Gastroesophageal sphincter (tissue), 4 donors: Measurements from ENCODE around the gene UPF2. TPM values are rescaled to one million over a fixed set of nuclear protein-coding genes. Genes with fewer than 3 reads are reported as not detected.

ENCODE experiments used
- ATAC-seq: fragments of 150-250 bp; one replicate; pipeline ENCODE4 v1.9.1; 2016; ENCODE audit warnings: mild to moderate bottlenecking, moderate library complexity
- H3K27ac ChIP-seq, 4 donors: fragments of 200-600 bp; sonication (generic) in 3 of 4; 1 replicate in 3 of 4; 2 replicates in 1 of 4; pipeline ENCODE4 v1.5.1; 2016 to 2019
- H3K27me3 ChIP-seq: fragments of 200-600 bp; sonication (generic); one replicate; pipeline ENCODE4 v1.5.1; 2019
- H3K36me3 ChIP-seq, 2 donors: fragments of 200-600 bp; sonication (generic); one replicate each; pipeline ENCODE4 v1.5.1; 2019; ENCODE audit warnings: control low read depth in 1 of 2
- H3K4me1 ChIP-seq, 3 donors: fragments of 200-600 bp; sonication (generic); 1 replicate in 2 of 3; 2 replicates in 1 of 3; pipeline ENCODE4 v1.5.1; 2016 to 2019; ENCODE audit warnings: control low read depth in 2 of 3
- H3K4me3 ChIP-seq, 2 donors: fragments of 200-600 bp; sonication (generic); one replicate each; pipeline ENCODE4 v1.5.1; 2019; ENCODE audit warnings: mild to moderate bottlenecking in 1 of 2, moderate library complexity in 1 of 2
- H3K9me3 ChIP-seq, 3 donors: fragments of 200-600 bp; sonication (generic); one replicate each; pipeline ENCODE4 v1.5.1; 2017 to 2019; ENCODE audit warnings: control low read depth in 2 of 3
- EP300 ChIP-seq: sonication (generic); formaldehyde crosslinking; IDR thresholded peaks from one replicate; pipeline ENCODE4 v1.6.1; 2017; ENCODE audit warnings: antibody characterized with exemption, mild to moderate bottlenecking
- POLR2A ChIP-seq, 2 donors: fragments of 450-650 bp; IDR thresholded peaks; one replicate each; pipeline ENCODE4 v1.6.1; 2017; ENCODE audit warnings: antibody characterized with exemption in 2 of 2, mild to moderate bottlenecking in 2 of 2, moderate library complexity in 1 of 2
- POLR2AphosphoS5 ChIP-seq: sonication (generic); formaldehyde crosslinking; IDR thresholded peaks from one replicate; pipeline ENCODE4 v1.6.1; 2017; ENCODE audit warnings: antibody characterized with exemption
- WGBS, 2 donors: methylation state at CpG; one replicate each; pipeline ENCODE4 v1.1.5; 2018; ENCODE audit warnings: low coverage in 1 of 2; 5-methylcytosine and 5-hydroxymethylcytosine counted together
- total RNA-seq, 4 donors: library from RNA; depleted of rRNA; stranded (reverse); fragments of >200 nt; gene quantifications; one replicate each; pipeline ENCODE4 v1.1.0, GENCODE V29; 2016
- TF ChIP-seq, protein P1 (sequence below), 4 experiments: fragments of 200-600 bp in 2 of 4; fragments of 450-650 bp in 2 of 4; sonication (generic) in 1 of 4; IDR thresholded peaks; one replicate each; pipeline ENCODE4 v1.5.1; 2017 to 2019; ENCODE audit warnings: antibody characterized with exemption in 4 of 4, mild to moderate bottlenecking in 2 of 4, moderate library complexity in 2 of 4

Gene UPF2
- total RNA-seq, 4 donors from 2014 or later, result 23.8 to 40.9 (median 35.0) TPM

DNA sequence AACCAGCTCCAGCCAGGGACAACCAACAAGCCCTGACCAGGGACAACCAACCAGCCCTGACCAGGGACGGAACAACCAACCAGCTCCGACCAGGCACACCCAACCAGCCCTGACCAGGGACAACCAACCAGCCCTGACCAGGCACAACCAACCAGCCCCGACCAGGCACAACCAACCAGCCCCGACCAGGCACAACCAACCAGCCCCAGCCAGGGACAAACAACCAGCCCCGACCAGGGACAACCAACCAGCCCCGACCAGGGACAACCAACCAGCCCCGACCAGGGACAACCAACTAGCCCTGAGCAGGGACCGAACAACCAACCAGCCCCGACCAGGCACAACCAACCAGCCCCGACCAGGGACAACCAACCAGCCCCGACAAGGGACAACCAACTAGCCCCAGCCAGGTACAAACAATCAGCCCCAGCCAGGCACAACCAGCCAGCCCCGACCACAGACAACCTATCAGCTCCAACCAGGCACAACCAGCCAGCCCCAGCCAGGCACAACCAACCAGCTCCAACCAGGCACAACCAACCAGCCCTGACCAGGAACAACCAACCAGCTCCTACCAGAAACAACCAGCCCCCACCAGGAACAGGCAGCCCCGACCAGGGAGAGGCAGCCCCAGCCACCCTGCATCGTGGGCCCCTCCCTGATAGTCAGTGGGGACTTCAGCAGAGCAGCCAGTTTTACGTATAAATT lies 163.1 kb downstream of the UPF2 start:
- H3K27ac ChIP-seq, result no peak overlapping the region
- H3K36me3 ChIP-seq, result no peaks in the 10 kb centered on the region
- no peak overlapping the region for H3K4me3 ChIP-seq
- no peaks in the 10 kb centered on the region for H3K27me3 ChIP-seq
- no peaks in the 10 kb centered on the region for H3K9me3 ChIP-seq
- TF ChIP-seq, protein P1, sequence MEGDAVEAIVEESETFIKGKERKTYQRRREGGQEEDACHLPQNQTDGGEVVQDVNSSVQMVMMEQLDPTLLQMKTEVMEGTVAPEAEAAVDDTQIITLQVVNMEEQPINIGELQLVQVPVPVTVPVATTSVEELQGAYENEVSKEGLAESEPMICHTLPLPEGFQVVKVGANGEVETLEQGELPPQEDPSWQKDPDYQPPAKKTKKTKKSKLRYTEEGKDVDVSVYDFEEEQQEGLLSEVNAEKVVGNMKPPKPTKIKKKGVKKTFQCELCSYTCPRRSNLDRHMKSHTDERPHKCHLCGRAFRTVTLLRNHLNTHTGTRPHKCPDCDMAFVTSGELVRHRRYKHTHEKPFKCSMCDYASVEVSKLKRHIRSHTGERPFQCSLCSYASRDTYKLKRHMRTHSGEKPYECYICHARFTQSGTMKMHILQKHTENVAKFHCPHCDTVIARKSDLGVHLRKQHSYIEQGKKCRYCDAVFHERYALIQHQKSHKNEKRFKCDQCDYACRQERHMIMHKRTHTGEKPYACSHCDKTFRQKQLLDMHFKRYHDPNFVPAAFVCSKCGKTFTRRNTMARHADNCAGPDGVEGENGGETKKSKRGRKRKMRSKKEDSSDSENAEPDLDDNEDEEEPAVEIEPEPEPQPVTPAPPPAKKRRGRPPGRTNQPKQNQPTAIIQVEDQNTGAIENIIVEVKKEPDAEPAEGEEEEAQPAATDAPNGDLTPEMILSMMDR (IDR thresholded peaks at IDR 0.05), result no peak
- TF ChIP-seq POLR2A (IDR thresholded peaks at IDR 0.05) (no peak), EP300 (no peak), POLR2AphosphoS5 (no peak)
- no peak for ATAC-seq
- WGBS, 2 donors, result 40 to 64% methylated on average over 2 to 3 of the region's 15 CpGs
- H3K4me1 ChIP-seq, result peaks cover 0 to 18% (median 15%) of the 10 kb centered on the region in 3 donors

DNA sequence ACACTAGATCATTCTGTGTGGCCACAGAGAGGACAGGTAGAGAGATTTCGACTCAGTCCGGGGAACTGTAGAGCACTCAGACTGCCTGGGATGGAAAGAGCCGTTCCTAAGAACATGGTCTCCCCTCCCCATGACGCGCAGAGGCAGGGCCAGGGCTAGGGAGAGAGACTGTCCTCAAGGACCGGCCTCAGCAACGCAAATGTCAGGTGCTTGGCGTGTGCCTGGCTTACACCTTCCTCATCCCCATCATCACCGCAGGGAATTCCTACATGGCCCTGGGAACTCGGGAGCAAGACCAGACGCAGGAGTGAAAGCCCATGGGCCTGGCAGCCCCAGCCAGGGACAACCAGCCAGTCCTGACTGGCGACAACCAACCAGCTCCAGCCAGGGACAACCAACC lies 163.8 kb downstream of the UPF2 start:
- Histone ChIP-seq H3K36me3 (no peaks in the 10 kb centered on the region), H3K27ac (no peak overlapping the region), H3K9me3 (no peaks in the 10 kb centered on the region), H3K27me3 (no peaks in the 10 kb centered on the region), H3K4me1 (peaks cover 0 to 19% (median 16%) of the 10 kb centered on the region in 3 donors), H3K4me3 (no peak overlapping the region)
- 78 to 94% methylated on average over 5 of the region's 12 CpGs for WGBS, 2 donors
- ATAC-seq, result no peak
- no peak for TF ChIP-seq POLR2AphosphoS5
- TF ChIP-seq, protein P1 (IDR thresholded peaks at IDR 0.05), result no peak
- no peak for TF ChIP-seq EP300
- TF ChIP-seq POLR2A (IDR thresholded peaks at IDR 0.05), result no peak

DNA sequence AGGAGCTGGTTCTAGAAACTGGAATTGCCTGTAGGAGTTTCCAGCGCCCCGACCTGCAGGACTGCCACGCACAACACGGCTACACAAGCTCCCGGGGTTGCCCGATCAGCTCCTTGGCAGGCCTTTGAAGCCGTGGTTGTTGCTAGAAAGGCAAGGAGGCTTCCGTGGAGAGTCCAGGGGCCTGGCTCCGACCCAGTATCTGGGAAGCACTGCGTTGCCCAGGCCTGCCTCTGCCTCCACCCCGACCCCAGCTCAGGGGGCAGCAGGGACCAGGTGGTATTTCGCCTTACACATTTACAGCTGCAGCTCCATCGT lies 165.1 kb downstream of the UPF2 start:
- Histone ChIP-seq H3K9me3 (no peaks in the 10 kb centered on the region), H3K27ac (no peak overlapping the region), H3K27me3 (no peaks in the 10 kb centered on the region), H3K4me1 (peaks cover 0 to 19% (median 16%) of the 10 kb centered on the region in 3 donors), H3K36me3 (no peaks in the 10 kb centered on the region), H3K4me3 (no peak overlapping the region)
- no peak for ATAC-seq
- WGBS, 2 donors, result 100% methylated on average over 1 to 2 of the region's 13 CpGs
- no peak for TF ChIP-seq EP300
- TF ChIP-seq, protein P1 (IDR thresholded peaks at IDR 0.05), result no peak
- no peak for TF ChIP-seq POLR2AphosphoS5
- no peak for TF ChIP-seq POLR2A (IDR thresholded peaks at IDR 0.05)

DNA sequence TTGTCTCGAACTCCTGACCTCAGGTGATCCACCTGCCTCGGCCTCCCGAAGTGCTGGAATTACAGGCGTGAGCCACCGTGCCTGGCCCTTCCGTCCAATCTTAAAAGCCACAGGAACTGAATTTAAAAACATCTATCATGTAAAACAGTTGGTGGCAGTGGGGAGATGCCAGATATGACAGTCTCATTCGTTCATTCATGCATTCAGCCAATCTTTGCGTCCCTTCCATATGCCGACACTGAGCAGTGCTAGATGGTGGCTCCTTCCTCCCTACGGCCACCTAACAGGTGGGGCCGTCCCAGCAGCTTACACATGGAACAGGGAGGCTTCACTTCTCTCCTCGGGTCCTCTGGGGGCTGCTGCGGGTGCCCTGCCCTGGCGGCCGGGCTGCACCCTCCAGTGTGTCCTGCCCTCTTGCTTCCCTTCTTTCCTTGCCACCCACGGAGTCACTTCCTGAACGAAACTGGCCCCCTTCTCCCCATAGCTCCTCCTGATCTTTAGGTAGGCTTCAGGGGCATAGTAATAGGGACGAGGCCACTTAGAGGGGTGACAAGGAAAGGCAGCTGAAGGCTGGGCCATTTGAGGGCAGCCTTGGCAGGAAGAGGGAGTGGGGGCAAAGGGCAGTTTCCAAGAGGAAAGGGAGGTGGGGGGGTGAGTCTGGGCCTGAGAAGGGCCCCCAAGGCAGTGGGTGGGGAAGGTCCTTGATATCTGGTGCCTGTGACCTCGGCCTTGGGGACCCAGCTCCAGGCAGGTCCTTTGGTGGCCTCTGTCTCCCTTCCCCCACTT lies 165.6 kb downstream of the UPF2 start:
- Histone ChIP-seq H3K4me3 (no peak overlapping the region), H3K9me3 (no peaks in the 10 kb centered on the region), H3K27ac (no peak overlapping the region), H3K4me1 (peaks cover 0 to 19% (median 16%) of the 10 kb centered on the region in 3 donors), H3K36me3 (no peaks in the 10 kb centered on the region), H3K27me3 (no peaks in the 10 kb centered on the region)
- WGBS, 2 donors, result 91% methylated on average over 15 of the region's 19 CpGs; no CpG with 5 or more reads in 1 of the 2 donors
- no peak for ATAC-seq
- TF ChIP-seq POLR2AphosphoS5 (no peak), POLR2A (IDR thresholded peaks at IDR 0.05) (no peak), EP300 (no peak)
- TF ChIP-seq, protein P1 (IDR thresholded peaks at IDR 0.05), result no peak
